ENCODE data around the gene DRICH1.

DNA sequence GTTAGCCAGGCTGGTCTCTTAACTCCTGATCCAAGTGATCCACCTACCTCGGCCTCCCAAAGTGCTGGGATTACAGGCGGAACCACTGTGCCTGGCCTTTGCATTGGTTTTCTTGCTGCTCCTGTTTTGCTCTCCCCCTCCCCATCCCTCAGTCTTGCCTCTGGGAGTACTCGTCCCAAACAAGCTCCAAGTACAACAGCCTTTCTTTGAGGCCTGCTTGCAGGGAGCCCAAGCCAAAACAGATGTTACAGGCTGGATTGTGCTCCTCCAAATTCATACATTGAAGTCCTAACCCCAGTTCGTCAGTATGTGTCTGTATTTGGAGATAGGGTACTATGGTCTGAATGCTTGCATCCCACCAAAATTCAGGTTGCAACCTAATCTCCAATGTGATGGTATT lies 60.6 kb downstream of the DRICH1 start:
- TF ChIP-seq, protein P1, sequence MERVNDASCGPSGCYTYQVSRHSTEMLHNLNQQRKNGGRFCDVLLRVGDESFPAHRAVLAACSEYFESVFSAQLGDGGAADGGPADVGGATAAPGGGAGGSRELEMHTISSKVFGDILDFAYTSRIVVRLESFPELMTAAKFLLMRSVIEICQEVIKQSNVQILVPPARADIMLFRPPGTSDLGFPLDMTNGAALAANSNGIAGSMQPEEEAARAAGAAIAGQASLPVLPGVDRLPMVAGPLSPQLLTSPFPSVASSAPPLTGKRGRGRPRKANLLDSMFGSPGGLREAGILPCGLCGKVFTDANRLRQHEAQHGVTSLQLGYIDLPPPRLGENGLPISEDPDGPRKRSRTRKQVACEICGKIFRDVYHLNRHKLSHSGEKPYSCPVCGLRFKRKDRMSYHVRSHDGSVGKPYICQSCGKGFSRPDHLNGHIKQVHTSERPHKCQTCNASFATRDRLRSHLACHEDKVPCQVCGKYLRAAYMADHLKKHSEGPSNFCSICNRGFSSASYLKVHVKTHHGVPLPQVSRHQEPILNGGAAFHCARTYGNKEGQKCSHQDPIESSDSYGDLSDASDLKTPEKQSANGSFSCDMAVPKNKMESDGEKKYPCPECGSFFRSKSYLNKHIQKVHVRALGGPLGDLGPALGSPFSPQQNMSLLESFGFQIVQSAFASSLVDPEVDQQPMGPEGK (CRISPR knock-in tag; IDR thresholded peaks at IDR 0.05; ENCODE audit: borderline replicate concordance), result no peak
- TF ChIP-seq RARB (CRISPR knock-in tag; IDR thresholded peaks at IDR 0.05) (no peak), OSR1 (CRISPR knock-in tag; IDR thresholded peaks at IDR 0.05) (no peak), ARNTL (CRISPR knock-in tag; IDR thresholded peaks at IDR 0.05; ENCODE audit: borderline replicate concordance, low read depth) (no peak), ZNF70 (CRISPR knock-in tag; IDR thresholded peaks at IDR 0.05) (no peak), CSDC2 (CRISPR knock-in tag; IDR thresholded peaks at IDR 0.05) (no peak)
- TF ChIP-seq, protein P2, sequence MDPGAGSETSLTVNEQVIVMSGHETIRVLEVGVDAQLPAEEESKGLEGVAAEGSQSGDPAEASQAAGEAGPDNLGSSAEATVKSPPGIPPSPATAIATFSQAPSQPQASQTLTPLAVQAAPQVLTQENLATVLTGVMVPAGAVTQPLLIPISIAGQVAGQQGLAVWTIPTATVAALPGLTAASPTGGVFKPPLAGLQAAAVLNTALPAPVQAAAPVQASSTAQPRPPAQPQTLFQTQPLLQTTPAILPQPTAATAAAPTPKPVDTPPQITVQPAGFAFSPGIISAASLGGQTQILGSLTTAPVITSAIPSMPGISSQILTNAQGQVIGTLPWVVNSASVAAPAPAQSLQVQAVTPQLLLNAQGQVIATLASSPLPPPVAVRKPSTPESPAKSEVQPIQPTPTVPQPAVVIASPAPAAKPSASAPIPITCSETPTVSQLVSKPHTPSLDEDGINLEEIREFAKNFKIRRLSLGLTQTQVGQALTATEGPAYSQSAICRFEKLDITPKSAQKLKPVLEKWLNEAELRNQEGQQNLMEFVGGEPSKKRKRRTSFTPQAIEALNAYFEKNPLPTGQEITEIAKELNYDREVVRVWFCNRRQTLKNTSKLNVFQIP (CRISPR knock-in tag; IDR thresholded peaks at IDR 0.05; ENCODE audit: borderline replicate concordance, low read depth), result no peak

Data from SK-N-SH treated with all-trans-retinoic acid at 6 μM for 48 hours (cell line).